ENCODE results near the gene TRPC4. TPM values are rescaled to one million over a fixed set of nuclear protein-coding genes. Genes with fewer than 3 reads are reported as not detected.
"Not testable (repeated sequence)": the region's sequence is repeated elsewhere in the genome, so short reads cannot be mapped to it uniquely, and the experiment has no call there.

The TRPC4 gene
- total RNA-seq, 1 donor: 37.6 TPM

DNA sequence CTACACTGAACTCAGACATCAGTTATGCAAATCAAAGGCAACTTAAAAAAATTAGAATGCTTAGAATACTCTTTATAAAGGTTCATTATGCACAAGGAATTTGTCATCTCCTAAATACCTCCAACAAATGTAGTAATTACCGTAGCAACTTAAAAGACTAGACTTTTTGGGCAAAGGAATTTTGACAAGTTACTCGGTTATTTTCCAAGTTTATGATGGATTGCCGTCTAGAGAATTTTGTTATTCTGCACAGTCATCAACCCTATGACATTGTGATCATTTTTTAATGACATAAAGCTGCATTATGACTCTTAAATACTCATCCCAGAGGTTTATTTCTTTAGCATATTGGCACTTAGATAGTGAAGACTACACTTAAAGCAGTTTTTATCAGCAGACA is 71.9 kb downstream of the TRPC4 start:
- no peak overlapping the region for H3K4me3 ChIP-seq (ENCODE audit: low read depth, low read length)
- TF ChIP-seq, protein P1, sequence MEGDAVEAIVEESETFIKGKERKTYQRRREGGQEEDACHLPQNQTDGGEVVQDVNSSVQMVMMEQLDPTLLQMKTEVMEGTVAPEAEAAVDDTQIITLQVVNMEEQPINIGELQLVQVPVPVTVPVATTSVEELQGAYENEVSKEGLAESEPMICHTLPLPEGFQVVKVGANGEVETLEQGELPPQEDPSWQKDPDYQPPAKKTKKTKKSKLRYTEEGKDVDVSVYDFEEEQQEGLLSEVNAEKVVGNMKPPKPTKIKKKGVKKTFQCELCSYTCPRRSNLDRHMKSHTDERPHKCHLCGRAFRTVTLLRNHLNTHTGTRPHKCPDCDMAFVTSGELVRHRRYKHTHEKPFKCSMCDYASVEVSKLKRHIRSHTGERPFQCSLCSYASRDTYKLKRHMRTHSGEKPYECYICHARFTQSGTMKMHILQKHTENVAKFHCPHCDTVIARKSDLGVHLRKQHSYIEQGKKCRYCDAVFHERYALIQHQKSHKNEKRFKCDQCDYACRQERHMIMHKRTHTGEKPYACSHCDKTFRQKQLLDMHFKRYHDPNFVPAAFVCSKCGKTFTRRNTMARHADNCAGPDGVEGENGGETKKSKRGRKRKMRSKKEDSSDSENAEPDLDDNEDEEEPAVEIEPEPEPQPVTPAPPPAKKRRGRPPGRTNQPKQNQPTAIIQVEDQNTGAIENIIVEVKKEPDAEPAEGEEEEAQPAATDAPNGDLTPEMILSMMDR (IDR thresholded peaks at IDR 0.05; ENCODE audit: insufficient read depth, low read depth, low read length): no peak
- no peak for DNase-seq (ENCODE audit: low read depth)

DNA sequence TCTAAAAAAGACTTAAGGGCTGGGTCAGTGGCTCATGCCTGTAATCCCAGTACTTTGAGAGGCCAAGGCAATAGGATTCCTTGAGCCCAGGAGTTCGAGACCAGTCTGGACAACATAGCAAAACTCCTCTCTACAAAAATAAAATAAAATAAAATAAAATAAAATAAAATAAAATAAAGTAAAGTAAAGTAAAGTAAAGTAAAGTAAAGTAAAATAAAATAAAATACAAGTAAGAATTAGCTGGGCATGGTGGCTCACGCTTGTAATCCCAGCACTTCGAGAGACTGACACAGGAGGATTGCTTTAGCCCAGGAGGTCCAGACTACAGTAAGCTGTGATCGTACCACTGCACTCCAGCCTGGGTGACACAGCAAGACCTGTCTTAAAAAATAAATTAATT is 72.8 kb downstream of the TRPC4 start:
- not testable (repeated sequence) for DNase-seq (ENCODE audit: low read depth); H3K4me3 ChIP-seq (ENCODE audit: low read depth, low read length)

- H3K4me3 ChIP-seq (ENCODE audit: low read depth, low read length): no peak overlapping the region
- TF ChIP-seq, protein P1 (IDR thresholded peaks at IDR 0.05; ENCODE audit: insufficient read depth, low read depth, low read length): no peak
- DNase-seq (ENCODE audit: low read depth): no peak
Measured at GRCh38 chr13:37795326-37795725, 74.2 kb downstream of the TRPC4 start.

GRCh38 chr13:37791699-37792098 is 77.9 kb downstream of the TRPC4 start:
- no peak overlapping the region for H3K4me3 ChIP-seq (ENCODE audit: low read depth, low read length)
- no peak for DNase-seq (ENCODE audit: low read depth)
- TF ChIP-seq, protein P1 (IDR thresholded peaks at IDR 0.05; ENCODE audit: insufficient read depth, low read depth, low read length): no peak

- H3K4me3 ChIP-seq (ENCODE audit: low read depth, low read length): no peak overlapping the region
- TF ChIP-seq, protein P1 (IDR thresholded peaks at IDR 0.05; ENCODE audit: insufficient read depth, low read depth, low read length): no peak
- DNase-seq (ENCODE audit: low read depth): peak; percentile 18
Measured at GRCh38 chr13:37788346-37788745, 81.2 kb downstream of the TRPC4 start.

- TF ChIP-seq, protein P1 (IDR thresholded peaks at IDR 0.05; ENCODE audit: insufficient read depth, low read depth, low read length): no peak
- no peak overlapping the region for H3K4me3 ChIP-seq (ENCODE audit: low read depth, low read length)
- no peak for DNase-seq (ENCODE audit: low read depth)
Measured at GRCh38 chr13:37777676-37778075, 91.9 kb downstream of the TRPC4 start.

GRCh38 chr13:37775871-37776270 is 93.7 kb downstream of the TRPC4 start:
- no peak for DNase-seq (ENCODE audit: low read depth)
- H3K4me3 ChIP-seq (ENCODE audit: low read depth, low read length): no peak overlapping the region
- TF ChIP-seq, protein P1 (IDR thresholded peaks at IDR 0.05; ENCODE audit: insufficient read depth, low read depth, low read length): no peak
